ENCODE data around the gene SNAPC2. TPM values are rescaled to one million over a fixed set of nuclear protein-coding genes. Genes with fewer than 3 reads are reported as not detected.

SNAPC2 gene
- total RNA-seq, 4 donors from 2014 or later, result 11.4 to 35.9 (median 13.0) TPM

- H3K27ac ChIP-seq, result no peak overlapping the region
- intact Hi-C loops (cut with DNase I; ENCODE audit: low total_unique reads) (loop anchor here (5.0 kb wide), 1 partner anchor 1410 kb away; the partner anchor contains the start of gene CRB3), in situ Hi-C loops (cut with MboI; ENCODE audit: low pct_ligation_motif_present in 1 of 4, low pct_unique_long_range_greater_than_20kb in 1 of 4, low sequenced_read_pairs in 3 of 4) (no loop called here)
- no peak for DNase-seq
- no peak for TF ChIP-seq CTCF (IDR thresholded peaks at IDR 0.05)
- TF ChIP-seq EP300 (IDR thresholded peaks at IDR 0.05; ENCODE audit: low read depth), result no peak
- TF ChIP-seq POLR2AphosphoS5 (IDR thresholded peaks at IDR 0.05), result no peak
- TF ChIP-seq POLR2A (IDR thresholded peaks at IDR 0.05), result no peak
- WGBS, 2 donors (ENCODE audit: low coverage in 1 of 2), result 60 to 100% methylated on average over 1 to 39 of the region's 47 CpGs
- no peaks in the 10 kb centered on the region for H3K36me3 ChIP-seq
- peaks cover 62% of the 10 kb centered on the region for H3K27me3 ChIP-seq
- peaks cover 18 to 51% (median 43%) of the 10 kb centered on the region in 4 donors for H3K4me1 ChIP-seq
- H3K4me3 ChIP-seq, result peak overlapping the region in 1 of 4 donors; percentile 28
- no peaks in the 10 kb centered on the region for H3K9me3 ChIP-seq
Measured at GRCh38 chr19:7872306-7873204, 47.6 kb upstream of the SNAPC2 start.

GRCh38 chr19:7873304-7874075 is 46.6 kb upstream of the SNAPC2 start:
- intact Hi-C loops (cut with DNase I; ENCODE audit: low total_unique reads), result loop anchor here (5.0 kb wide), 1 partner anchor 1411 kb away; the partner anchor contains the start of gene CRB3
- Histone ChIP-seq H3K4me3 (peak overlapping the region in 2 of 4 donors; percentile 25 to 27), H3K36me3 (no peaks in the 10 kb centered on the region), H3K4me1 (peaks cover 15 to 47% (median 40%) of the 10 kb centered on the region in 4 donors), H3K27ac (no peak overlapping the region), H3K9me3 (no peaks in the 10 kb centered on the region), H3K27me3 (peaks cover 53% of the 10 kb centered on the region)
- no peak for DNase-seq
- TF ChIP-seq POLR2A (IDR thresholded peaks at IDR 0.05) (no peak), CTCF (IDR thresholded peaks at IDR 0.05) (no peak), EP300 (IDR thresholded peaks at IDR 0.05; ENCODE audit: low read depth) (no peak), POLR2AphosphoS5 (IDR thresholded peaks at IDR 0.05) (no peak)
- in situ Hi-C loops (cut with MboI; ENCODE audit: low pct_ligation_motif_present in 1 of 4, low pct_unique_long_range_greater_than_20kb in 1 of 4, low sequenced_read_pairs in 3 of 4), result no loop called here
- WGBS, 2 donors (ENCODE audit: low coverage in 1 of 2), result 38 to 42% methylated on average over 10 to 46 of the region's 53 CpGs

- H3K27me3 ChIP-seq, result peaks cover 52% of the 10 kb centered on the region
- in situ Hi-C loops (cut with MboI; ENCODE audit: low pct_ligation_motif_present in 1 of 4, low pct_unique_long_range_greater_than_20kb in 1 of 4, low sequenced_read_pairs in 3 of 4) (no loop called here), intact Hi-C loops (cut with DNase I; ENCODE audit: low total_unique reads) (loop anchor here (5.0 kb wide), 1 partner anchor 1412 kb away; the partner anchor contains the start of gene CRB3)
- H3K36me3 ChIP-seq, result no peaks in the 10 kb centered on the region
- H3K4me3 ChIP-seq, result peak within 1 kb of the TSS in 2 of 4 donors; percentile 25 to 27
- H3K27ac ChIP-seq, result no peak within 1 kb of the TSS
- no peak for DNase-seq
- peaks cover 11 to 39% (median 32%) of the 10 kb centered on the region in 4 donors for H3K4me1 ChIP-seq
- no peak for TF ChIP-seq POLR2A (IDR thresholded peaks at IDR 0.05)
- TF ChIP-seq POLR2AphosphoS5 (IDR thresholded peaks at IDR 0.05), result no peak
- no peak for TF ChIP-seq CTCF (IDR thresholded peaks at IDR 0.05)
- TF ChIP-seq EP300 (IDR thresholded peaks at IDR 0.05; ENCODE audit: low read depth), result no peak
- H3K9me3 ChIP-seq, result no peaks in the 10 kb centered on the region
- 6% methylated on average over 35 of the region's 88 CpGs; no CpG with 5 or more reads in 1 of the 2 donors for WGBS, 2 donors (ENCODE audit: low coverage in 1 of 2)
Measured at GRCh38 chr19:7874076-7874896, 45.9 kb upstream of the SNAPC2 start, which contains the start of gene PRR36. Gene PRR36 (minus strand): TSS chr19:7874390. CDS start chr19:7873689, 701 bp downstream.

All from transverse colon (tissue), 4 donors.